Sigmoid colon (tissue), 4 donors: Measurements from ENCODE around the gene DPF3.

Source experiments
- CTCF ChIP-seq, 4 experiments: fragments of 450-650 bp in 3 of 4; fragments of 200-600 bp in 1 of 4; IDR thresholded peaks; one replicate each; pipeline ENCODE4 v1.5.1; 2016 to 2019; ENCODE audit warnings: antibody characterized with exemption in 4 of 4, mild to moderate bottlenecking in 3 of 4, moderate library complexity in 2 of 4
- POLR2A ChIP-seq, 2 donors: fragments of 450-650 bp; IDR thresholded peaks; one replicate each; pipeline ENCODE4 v1.6.1; 2016; ENCODE audit warnings: antibody characterized with exemption in 2 of 2, mild to moderate bottlenecking in 2 of 2, moderate library complexity in 2 of 2
- POLR2AphosphoS5 ChIP-seq, 4 donors: sonication (generic); formaldehyde crosslinking; IDR thresholded peaks; one replicate each; pipeline ENCODE4 v1.6.1; 2017; ENCODE audit warnings: antibody characterized with exemption in 4 of 4

GRCh38 chr14:72715215-72715849 is 178.6 kb downstream of the DPF3 start:
- TF ChIP-seq POLR2AphosphoS5 (IDR thresholded peaks at IDR 0.05) (no peak), CTCF (IDR thresholded peaks at IDR 0.05) (no peak), POLR2A (IDR thresholded peaks at IDR 0.05) (no peak)
